Measurements from ENCODE around the gene PUS7L.
"Not testable (repeated sequence)": the region's sequence is repeated elsewhere in the genome, so short reads cannot be mapped to it uniquely, and the experiment has no call there.

Gene PUS7L

GRCh38 chr12:43744826-43745225 is 13.8 kb downstream of the PUS7L start:
- DNase-seq = no peak

- no peak for DNase-seq
Observed at GRCh38 chr12:43742106-43742505, 16.5 kb downstream of the PUS7L start.

GRCh38 chr12:43740511-43741100 is 18.0 kb downstream of the PUS7L start:
- no peak for DNase-seq

GRCh38 chr12:43737646-43738045 is 20.9 kb downstream of the PUS7L start:
- DNase-seq = no peak

- no peak for DNase-seq
Observed at GRCh38 chr12:43736927-43737440, 21.6 kb downstream of the PUS7L start.

GRCh38 chr12:43733687-43734086 is 24.9 kb downstream of the PUS7L start:
- DNase-seq = no peak

- DNase-seq = no peak
Observed at GRCh38 chr12:43730283-43730682, 28.3 kb downstream of the PUS7L start.

GRCh38 chr12:43728698-43729097 is 29.9 kb downstream of the PUS7L start:
- no peak for DNase-seq

- DNase-seq = peak in 2 of 4 experiments; percentile 3 to 16
Observed at GRCh38 chr12:43728117-43728516, 30.5 kb downstream of the PUS7L start.

GRCh38 chr12:43723134-43723533 is 35.5 kb downstream of the PUS7L start:
- no peak for DNase-seq

GRCh38 chr12:43722621-43723020 is 36.0 kb downstream of the PUS7L start:
- no peak for DNase-seq

- no peak for DNase-seq
Observed at GRCh38 chr12:43711348-43711747, 47.2 kb downstream of the PUS7L start.

- DNase-seq = not testable (repeated sequence)
Observed at GRCh38 chr12:43703772-43704171, 54.8 kb downstream of the PUS7L start.

- DNase-seq = not testable (repeated sequence)
Observed at GRCh38 chr12:43701194-43701593, 57.4 kb downstream of the PUS7L start.

GRCh38 chr12:43696154-43696553 is 62.4 kb downstream of the PUS7L start:
- DNase-seq = no peak

GRCh38 chr12:43694879-43695278 is 63.7 kb downstream of the PUS7L start:
- DNase-seq = no peak

GRCh38 chr12:43692064-43692463 is 66.5 kb downstream of the PUS7L start:
- no peak for DNase-seq

- DNase-seq = not testable (repeated sequence)
Observed at GRCh38 chr12:43685491-43685890, 73.1 kb downstream of the PUS7L start.

- DNase-seq = peak; percentile 40 to 51 (median 47)
Observed at GRCh38 chr12:43676183-43676813, 82.3 kb downstream of the PUS7L start.

GRCh38 chr12:43675048-43675904 is 83.3 kb downstream of the PUS7L start:
- no peak for DNase-seq

GRCh38 chr12:43669373-43669772 is 89.2 kb downstream of the PUS7L start:
- no peak for DNase-seq
